ENCODE results near the gene NPHS2.

Gene NPHS2

DNA sequence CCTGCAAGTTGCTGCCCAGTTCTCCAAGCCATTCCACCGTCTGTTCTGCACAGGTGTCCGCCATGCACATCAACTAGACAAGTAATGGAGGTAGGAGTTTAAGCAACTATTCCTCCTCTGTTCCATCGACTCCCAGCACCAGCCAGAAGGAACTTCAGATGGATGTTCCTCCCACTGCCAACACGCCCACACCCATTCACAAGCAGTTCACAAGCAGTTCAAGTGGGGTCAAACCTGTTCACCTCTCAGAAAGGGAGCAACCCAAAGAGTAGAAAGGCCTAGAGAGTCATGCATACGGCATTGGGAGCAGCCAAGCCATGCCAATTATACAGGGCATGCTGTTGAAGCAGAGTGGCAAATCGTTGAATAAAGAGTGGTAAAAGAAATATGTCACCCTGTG lies 11.6 kb upstream of the NPHS2 start:
- peaks cover 3% of the 10 kb centered on the region for H3K9me3 ChIP-seq (ENCODE audit: severe bottlenecking)
- TF ChIP-seq, protein P1, sequence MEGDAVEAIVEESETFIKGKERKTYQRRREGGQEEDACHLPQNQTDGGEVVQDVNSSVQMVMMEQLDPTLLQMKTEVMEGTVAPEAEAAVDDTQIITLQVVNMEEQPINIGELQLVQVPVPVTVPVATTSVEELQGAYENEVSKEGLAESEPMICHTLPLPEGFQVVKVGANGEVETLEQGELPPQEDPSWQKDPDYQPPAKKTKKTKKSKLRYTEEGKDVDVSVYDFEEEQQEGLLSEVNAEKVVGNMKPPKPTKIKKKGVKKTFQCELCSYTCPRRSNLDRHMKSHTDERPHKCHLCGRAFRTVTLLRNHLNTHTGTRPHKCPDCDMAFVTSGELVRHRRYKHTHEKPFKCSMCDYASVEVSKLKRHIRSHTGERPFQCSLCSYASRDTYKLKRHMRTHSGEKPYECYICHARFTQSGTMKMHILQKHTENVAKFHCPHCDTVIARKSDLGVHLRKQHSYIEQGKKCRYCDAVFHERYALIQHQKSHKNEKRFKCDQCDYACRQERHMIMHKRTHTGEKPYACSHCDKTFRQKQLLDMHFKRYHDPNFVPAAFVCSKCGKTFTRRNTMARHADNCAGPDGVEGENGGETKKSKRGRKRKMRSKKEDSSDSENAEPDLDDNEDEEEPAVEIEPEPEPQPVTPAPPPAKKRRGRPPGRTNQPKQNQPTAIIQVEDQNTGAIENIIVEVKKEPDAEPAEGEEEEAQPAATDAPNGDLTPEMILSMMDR (IDR thresholded peaks at IDR 0.05; ENCODE audit: low read depth, low read length) = no peak
- H3K36me3 ChIP-seq = no peaks in the 10 kb centered on the region
- no peak overlapping the region for H3K27ac ChIP-seq
- H3K27me3 ChIP-seq (ENCODE audit: insufficient read depth, low read depth, severe bottlenecking) = peaks cover 7% of the 10 kb centered on the region
- DNase-seq = no peak
- H3K4me3 ChIP-seq (ENCODE audit: low read depth, low read length) = no peak overlapping the region

DNA sequence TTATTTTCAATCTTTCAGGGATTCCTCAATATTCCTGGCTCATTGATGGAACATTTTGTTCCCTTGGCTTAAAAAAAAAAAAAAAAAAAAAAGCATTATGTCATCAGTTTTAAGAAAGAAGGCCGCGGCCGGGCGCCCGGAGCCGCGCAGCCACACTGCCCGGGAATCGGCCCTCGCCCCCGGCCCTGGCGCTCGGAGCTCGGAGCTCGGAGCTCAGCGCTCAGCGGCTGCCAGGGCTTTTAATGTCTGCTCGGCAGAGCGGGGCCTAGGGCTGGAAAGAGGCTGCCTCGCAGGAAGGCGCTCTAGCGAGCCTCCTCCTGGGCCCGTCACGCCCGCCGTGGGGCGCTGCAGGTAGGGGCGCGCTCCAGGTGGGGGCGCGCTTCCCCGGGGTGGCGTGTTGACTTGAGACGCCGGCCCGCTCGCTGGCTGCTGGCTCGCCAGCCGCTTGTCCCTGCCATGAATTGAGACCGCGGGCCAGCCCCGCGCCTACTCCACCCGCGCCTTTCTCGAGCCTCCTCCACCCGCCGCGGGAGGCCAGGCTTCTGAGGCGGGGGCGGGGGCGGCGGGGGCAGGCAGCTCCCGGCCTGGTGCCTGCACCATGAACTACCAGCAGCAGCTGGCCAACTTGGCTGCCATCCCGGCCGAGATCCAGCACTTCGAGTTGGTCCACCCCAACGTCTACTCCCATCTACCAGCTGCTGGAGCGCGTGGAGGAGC lies 10.5 kb upstream of the NPHS2 start:
- Histone ChIP-seq H3K27me3 (ENCODE audit: insufficient read depth, low read depth, severe bottlenecking) (peaks cover 7% of the 10 kb centered on the region), H3K4me3 (ENCODE audit: low read depth, low read length) (no peak overlapping the region), H3K27ac (no peak overlapping the region), H3K9me3 (ENCODE audit: severe bottlenecking) (peaks cover 3% of the 10 kb centered on the region), H3K36me3 (no peaks in the 10 kb centered on the region)
- TF ChIP-seq, protein P1 (IDR thresholded peaks at IDR 0.05; ENCODE audit: low read depth, low read length) = no peak
- DNase-seq = no peak

DNA sequence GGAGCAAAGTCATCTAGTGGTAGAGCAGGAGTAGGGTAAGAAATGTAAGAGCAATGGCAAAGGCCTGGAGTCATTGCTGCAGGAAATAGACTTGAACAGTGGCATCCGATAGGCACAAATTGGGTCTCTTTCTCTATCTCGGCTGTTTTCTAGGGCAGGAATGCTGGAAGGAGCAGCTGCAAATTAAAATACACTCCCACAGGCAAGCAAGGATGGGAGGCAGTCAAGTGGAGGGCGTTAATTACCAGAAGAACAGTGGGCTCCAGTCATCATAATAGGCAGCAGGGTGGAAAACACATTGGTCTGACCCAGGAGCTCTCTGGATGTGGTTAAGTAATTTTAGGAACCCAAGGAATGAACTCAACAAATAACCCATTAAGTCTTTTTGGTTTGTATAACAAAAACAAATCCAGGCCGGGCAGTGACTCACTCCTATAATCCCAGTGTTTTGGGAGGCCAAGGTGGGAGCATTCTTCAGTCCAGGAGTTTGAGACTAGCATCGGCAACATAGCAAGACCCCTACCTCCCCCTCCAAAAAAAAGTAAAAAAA lies 8.1 kb upstream of the NPHS2 start:
- Histone ChIP-seq H3K27ac (no peak overlapping the region), H3K27me3 (ENCODE audit: insufficient read depth, low read depth, severe bottlenecking) (peaks cover 12% of the 10 kb centered on the region), H3K9me3 (ENCODE audit: severe bottlenecking) (peaks cover 3% of the 10 kb centered on the region), H3K36me3 (no peaks in the 10 kb centered on the region), H3K4me3 (ENCODE audit: low read depth, low read length) (no peak overlapping the region)
- DNase-seq = no peak
- TF ChIP-seq, protein P1 (IDR thresholded peaks at IDR 0.05; ENCODE audit: low read depth, low read length) = no peak

DNA sequence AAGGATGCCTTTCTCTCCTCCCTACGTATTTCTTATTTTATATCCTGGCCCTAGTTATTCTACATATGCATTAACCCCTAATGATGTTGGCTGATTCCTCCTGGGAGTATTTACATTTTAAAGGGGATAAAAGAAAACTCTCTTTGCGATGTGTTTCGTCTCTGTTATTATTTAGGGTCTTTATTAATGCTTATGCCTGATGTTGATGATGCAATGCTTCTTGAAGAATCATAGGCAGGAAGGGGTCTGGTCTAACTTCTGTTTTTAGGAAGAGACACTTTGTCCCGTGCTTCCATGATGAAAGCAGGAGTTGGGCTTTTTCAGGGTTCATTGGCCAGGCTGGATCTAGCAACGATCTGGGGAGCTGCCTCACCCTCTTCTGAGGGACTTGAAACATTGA lies 761 bp upstream of the NPHS2 start:
- Histone ChIP-seq H3K4me3 (ENCODE audit: low read depth, low read length) (no peak overlapping the region), H3K36me3 (no peaks in the 10 kb centered on the region), H3K27ac (no peak overlapping the region), H3K27me3 (ENCODE audit: insufficient read depth, low read depth, severe bottlenecking) (peaks cover 56% of the 10 kb centered on the region), H3K9me3 (ENCODE audit: severe bottlenecking) (peaks cover 9% of the 10 kb centered on the region)
- no peak for DNase-seq
- TF ChIP-seq, protein P1 (IDR thresholded peaks at IDR 0.05; ENCODE audit: low read depth, low read length) = no peak

DNA sequence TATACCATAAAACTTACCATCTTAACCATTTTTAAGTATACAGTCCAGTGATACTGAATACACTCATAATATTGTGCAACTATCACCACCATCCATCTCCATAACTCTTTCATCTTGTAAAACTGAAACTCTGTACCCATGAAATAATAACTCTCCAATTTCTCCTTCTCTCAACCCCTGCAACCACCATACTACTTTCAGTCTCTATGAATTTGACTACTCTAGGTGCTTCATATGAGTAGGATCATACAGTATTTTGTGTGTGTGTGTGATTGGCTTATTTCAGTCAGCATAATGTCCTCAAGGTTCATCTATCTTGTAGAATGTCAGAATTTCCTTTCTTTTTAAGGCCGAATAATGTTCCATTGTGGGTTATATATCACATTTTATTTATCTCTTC lies 17.7 kb downstream of the NPHS2 start:
- Histone ChIP-seq H3K4me3 (ENCODE audit: low read depth, low read length) (no peak overlapping the region), H3K27me3 (ENCODE audit: insufficient read depth, low read depth, severe bottlenecking) (peaks cover 5% of the 10 kb centered on the region), H3K9me3 (ENCODE audit: severe bottlenecking) (no peaks in the 10 kb centered on the region), H3K36me3 (no peaks in the 10 kb centered on the region), H3K27ac (no peak overlapping the region)
- DNase-seq = no peak
- TF ChIP-seq, protein P1 (IDR thresholded peaks at IDR 0.05; ENCODE audit: low read depth, low read length) = no peak

DNA sequence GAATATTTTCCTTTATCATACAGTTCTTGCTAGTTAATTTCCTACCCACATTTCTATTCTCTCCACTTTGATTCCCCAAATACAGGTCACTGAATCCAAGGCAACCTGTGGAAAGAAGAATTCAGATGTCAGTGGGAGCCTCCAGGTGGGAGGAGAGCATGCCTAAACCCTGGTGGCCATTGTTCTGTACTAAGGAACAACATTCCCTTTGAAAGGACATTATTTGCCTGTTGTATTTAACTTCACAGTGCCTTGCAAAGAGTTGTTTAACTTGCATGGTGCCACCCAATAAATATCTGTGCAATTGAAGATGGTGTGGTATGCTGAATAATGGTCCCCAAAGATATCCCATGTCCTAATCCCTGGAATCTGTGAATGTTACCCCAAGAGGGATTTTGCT lies 21.3 kb downstream of the NPHS2 start:
- Histone ChIP-seq H3K9me3 (ENCODE audit: severe bottlenecking) (no peaks in the 10 kb centered on the region), H3K27ac (no peak overlapping the region), H3K4me3 (ENCODE audit: low read depth, low read length) (no peak overlapping the region), H3K27me3 (ENCODE audit: insufficient read depth, low read depth, severe bottlenecking) (peaks cover 5% of the 10 kb centered on the region), H3K36me3 (no peaks in the 10 kb centered on the region)
- no peak for DNase-seq
- TF ChIP-seq, protein P1 (IDR thresholded peaks at IDR 0.05; ENCODE audit: low read depth, low read length) = no peak

All from WERI-Rb-1 (cell line).